Umbilical cord (tissue), 2 donors: ENCODE measurements around the gene EVPLL. TPM values are rescaled to one million over a fixed set of nuclear protein-coding genes. Genes with fewer than 3 reads are reported as not detected.
"Not testable (repeated sequence)": the region's sequence is repeated elsewhere in the genome, so short reads cannot be mapped to it uniquely, and the experiment has no call there.

Experiments used
- DNase-seq: peaks from one replicate; pipeline ENCODE4 v3.0.0-alpha.2; 2015; ENCODE audit warnings: low spot score
- total RNA-seq: library from RNA; depleted of rRNA; stranded (reverse); fragments of >200 nt; gene quantifications from one replicate; pipeline ENCODE4 v1.2.3, GENCODE V29; 2014; ENCODE audit warnings: low replicate concordance; ENCODE audit not compliant: insufficient read depth

EVPLL gene
- total RNA-seq, 1 donor from 2014 or later, result 0.24 TPM

- not testable (repeated sequence) for DNase-seq
These were observed 48.0 kb downstream of the EVPLL start for GRCh38 chr17:18425593-18425992.

GRCh38 chr17:18426639-18427038 lies 49.1 kb downstream of the EVPLL start:
- DNase-seq, result not testable (repeated sequence)

GRCh38 chr17:18432206-18432605 lies 54.6 kb downstream of the EVPLL start:
- DNase-seq, result not testable (repeated sequence)

Other genes starting within 250 kb of the EVPLL start
- 86.2 TPM for gene ALKBH5, start 193.9 kb upstream of the EVPLL start, total RNA-seq
- 21.2 TPM for gene LLGL1, start 152.1 kb upstream of the EVPLL start, total RNA-seq
- 118 TPM for gene FLII, start 119.0 kb upstream of the EVPLL start, total RNA-seq
- gene MIEF2, start 117.1 kb upstream of the EVPLL start, total RNA-seq, result 15.9 TPM
- 16.1 TPM for gene TOP3A, start 62.8 kb upstream of the EVPLL start, total RNA-seq
- gene SMCR8, start 62.5 kb upstream of the EVPLL start, total RNA-seq, result 7.2 TPM
- 5.1 TPM for gene SHMT1, start 14.2 kb upstream of the EVPLL start, total RNA-seq
- gene LGALS9C, start 99.0 kb downstream of the EVPLL start, total RNA-seq, result 0.48 TPM